Anterior cingulate cortex (tissue), 58 donors: ENCODE data around the gene WASHC2A.
"Not testable (repeated sequence)": the region's sequence is repeated elsewhere in the genome, so short reads cannot be mapped to it uniquely, and the experiment has no call there.

Source experiments
- DNase-seq, 58 donors: peaks; one replicate each; lab custom pipeline; 2025; lab: John Stamatoyannopoulos, UW

Gene WASHC2A

GRCh38 chr10:50132322-50132721 is 64.6 kb downstream of the WASHC2A start:
- DNase-seq = not testable (repeated sequence)

- not testable (repeated sequence) for DNase-seq
Measured at GRCh38 chr10:50132841-50133240, 65.1 kb downstream of the WASHC2A start.

DNA sequence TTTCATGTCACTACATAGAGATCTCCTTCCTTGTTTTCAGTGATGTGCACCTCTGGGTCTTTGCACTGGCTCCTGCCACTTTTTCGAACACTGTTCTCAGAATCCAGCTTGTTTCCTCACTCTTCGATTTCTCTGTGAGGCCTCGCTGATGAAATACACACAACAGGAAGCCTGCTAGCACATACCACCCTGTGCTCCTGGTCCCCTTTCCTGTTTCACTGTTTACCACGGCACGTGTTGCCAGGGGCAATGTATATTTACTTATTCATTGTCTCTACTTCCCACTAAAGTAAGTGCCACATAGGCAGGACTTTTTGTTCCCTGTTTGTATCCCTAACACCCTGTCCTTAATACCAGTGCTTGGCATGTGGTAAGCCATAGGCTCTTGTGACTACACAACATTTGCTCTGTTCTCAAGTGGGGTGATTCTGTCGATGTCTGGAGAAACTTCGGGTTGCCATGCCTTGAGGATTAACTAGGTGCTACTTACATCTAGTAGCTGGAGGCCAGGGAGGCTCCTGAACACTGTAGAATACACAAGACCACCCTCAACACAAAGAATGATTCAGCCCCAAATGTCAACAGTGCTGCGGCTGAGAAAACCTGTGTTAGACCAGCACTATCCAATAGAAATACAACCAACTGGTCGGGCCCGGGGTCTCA is 75.9 kb downstream of the WASHC2A start:
- DNase-seq = not testable (repeated sequence)

GRCh38 chr10:50145575-50145974 is 77.8 kb downstream of the WASHC2A start:
- not testable (repeated sequence) for DNase-seq

DNA sequence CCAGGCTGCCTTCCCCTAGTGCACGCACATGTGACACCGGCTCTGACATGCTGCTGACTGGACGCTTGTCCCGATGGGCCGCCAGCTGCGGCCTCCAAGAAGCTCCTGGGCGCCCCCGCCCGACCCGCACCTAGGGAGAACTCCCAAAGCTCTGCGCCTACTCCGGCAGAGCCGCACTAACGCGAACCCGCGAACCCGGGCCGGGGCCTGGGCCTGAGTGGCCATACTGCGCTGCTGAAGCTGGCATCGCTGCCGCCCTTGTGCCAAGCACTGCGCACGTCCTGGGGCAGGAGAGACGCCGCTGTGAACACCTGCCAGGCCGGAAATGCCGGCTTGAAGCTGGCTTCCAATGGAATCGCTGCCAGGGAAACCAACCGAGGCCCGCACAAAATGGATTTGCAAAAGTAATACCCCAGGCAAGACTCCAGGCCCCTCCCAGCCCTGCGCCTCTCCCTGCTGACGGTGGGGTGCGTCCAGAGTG is 85.1 kb downstream of the WASHC2A start:
- DNase-seq = no peak

- not testable (repeated sequence) for DNase-seq
Measured at GRCh38 chr10:50157868-50158267, 90.1 kb downstream of the WASHC2A start.

- not testable (repeated sequence) for DNase-seq
Measured at GRCh38 chr10:50159856-50160255, 92.1 kb downstream of the WASHC2A start.

DNA sequence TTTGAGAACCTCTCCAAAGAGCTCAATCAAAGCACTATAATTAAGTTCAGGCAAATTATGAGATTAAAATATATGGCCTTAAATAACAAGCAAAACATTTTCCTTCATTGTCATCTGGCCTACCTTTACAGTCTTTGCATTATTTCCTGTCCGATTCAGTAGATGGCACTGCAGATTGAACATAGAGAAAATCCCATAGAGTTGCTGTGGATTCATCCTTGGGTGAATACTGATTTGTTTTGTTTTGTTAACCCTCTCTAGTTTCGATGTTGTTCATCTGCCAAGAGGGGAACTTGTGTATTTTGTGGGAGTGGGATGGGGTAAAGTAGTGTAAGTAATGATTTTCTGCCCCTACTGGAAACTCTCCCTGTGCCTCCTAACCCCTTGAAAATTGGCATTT is 97.3 kb downstream of the WASHC2A start:
- DNase-seq = not testable (repeated sequence)

GRCh38 chr10:50167833-50168232 is 100.1 kb downstream of the WASHC2A start:
- DNase-seq = not testable (repeated sequence)

- not testable (repeated sequence) for DNase-seq
Measured at GRCh38 chr10:50169506-50169905, 101.8 kb downstream of the WASHC2A start.

GRCh38 chr10:50174788-50175525 is 107.2 kb downstream of the WASHC2A start:
- not testable (repeated sequence) for DNase-seq
